ENCODE data around the gene CACNG6.
"Not testable (repeated sequence)": the region's sequence is repeated elsewhere in the genome, so short reads cannot be mapped to it uniquely, and the experiment has no call there.

Gene CACNG6

GRCh38 chr19:54009440-54009839 is 18.0 kb downstream of the CACNG6 start:
- no peak for DNase-seq

DNA sequence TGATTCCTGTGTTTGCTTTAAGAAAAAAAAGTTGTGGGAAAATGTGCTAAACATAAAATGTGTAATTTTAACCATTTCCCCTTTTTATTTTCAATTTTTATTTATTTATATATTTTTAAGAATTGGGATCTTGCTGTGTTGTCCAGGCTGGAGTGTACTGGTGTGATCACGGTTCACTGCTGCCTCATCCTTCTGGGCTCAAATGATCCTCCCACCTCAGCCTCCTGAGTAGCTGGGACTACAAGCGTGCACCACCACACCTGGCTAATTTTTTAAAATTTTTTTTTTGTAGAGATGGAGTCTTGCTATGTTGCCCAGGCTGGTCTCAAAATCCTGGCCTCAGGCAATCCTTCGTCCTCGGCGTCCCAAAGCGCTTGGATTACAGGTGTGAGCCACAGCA is 19.0 kb downstream of the CACNG6 start:
- no peak for DNase-seq

GRCh38 chr19:54011507-54012211 is 20.2 kb downstream of the CACNG6 start:
- DNase-seq: no peak

DNA sequence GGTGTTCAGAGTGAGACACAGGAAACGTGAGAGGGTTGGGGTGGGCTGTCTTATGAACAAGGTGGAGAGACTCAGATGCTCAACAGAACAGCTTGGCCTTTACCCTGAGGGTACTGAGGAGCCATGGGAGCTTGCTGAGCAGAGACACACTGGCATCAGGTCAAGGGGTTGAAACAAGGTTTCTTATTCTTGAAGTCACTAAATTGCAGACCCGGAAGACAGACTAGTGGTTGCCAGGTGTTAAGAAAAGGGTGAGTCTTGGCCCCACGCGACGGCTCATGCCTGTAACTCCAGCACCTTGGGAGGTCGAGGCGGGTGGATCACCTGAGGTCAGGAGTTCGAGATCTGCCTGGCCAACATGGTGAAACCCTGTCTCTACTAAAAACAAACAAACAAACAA is 22.4 kb downstream of the CACNG6 start:
- no peak for DNase-seq

DNA sequence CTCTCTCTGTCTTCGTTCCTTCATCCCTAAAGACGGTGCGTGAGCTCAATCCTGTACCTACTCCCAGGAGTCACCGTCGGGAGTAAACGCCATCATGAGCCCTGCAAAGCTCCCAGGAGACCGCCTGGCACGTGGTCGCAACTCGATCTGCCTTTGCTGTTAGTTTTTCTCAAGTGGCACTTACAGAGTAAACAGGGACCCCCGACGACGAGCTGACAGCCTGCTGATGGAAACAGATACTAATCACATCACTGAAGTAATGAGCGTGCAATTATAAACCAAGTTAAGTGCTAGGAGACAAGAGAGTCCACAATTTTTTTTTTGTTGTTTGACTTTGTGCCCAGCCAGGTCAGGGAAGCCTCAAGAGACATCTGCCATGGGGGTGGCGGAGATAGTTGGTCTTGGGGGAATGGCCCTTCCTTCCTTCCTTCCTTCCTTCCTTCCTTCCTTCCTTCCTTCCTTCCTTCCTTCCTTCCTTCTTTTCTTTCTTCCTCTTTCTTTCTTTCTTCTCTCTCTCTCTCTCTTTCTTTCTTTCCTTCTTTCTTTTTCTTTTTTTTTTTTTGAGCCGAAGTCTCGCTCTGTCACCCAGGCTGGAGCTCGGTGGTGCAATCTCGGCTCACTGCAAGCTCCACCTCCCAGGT is 23.6 kb downstream of the CACNG6 start:
- no peak for DNase-seq

- DNase-seq: peak; percentile 2
Observed at GRCh38 chr19:54017261-54017660, 25.8 kb downstream of the CACNG6 start.

GRCh38 chr19:54021363-54021762 is 29.9 kb downstream of the CACNG6 start:
- DNase-seq: no peak

GRCh38 chr19:54021932-54022331 is 30.5 kb downstream of the CACNG6 start:
- no peak for DNase-seq

DNA sequence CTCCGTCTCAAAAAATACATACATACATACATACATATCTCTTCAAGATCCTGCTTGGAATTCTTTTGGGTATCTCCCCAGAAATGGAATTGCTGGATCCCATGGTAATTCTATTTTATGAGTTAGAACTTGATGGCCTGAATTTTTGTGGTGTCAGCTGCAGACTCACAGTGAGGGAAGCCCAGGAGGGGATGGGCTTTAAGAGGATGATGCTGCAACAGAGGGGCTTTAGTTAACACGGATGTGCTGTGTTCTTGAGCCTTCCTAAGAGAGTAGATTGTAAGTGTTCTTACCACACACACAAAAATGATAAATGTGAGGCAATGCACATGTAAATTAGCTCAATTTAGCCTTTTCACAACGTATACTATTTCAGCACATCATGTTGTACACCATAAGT is 31.8 kb downstream of the CACNG6 start:
- no peak for DNase-seq

GRCh38 chr19:54024660-54025059 is 33.2 kb downstream of the CACNG6 start:
- no peak for DNase-seq

DNA sequence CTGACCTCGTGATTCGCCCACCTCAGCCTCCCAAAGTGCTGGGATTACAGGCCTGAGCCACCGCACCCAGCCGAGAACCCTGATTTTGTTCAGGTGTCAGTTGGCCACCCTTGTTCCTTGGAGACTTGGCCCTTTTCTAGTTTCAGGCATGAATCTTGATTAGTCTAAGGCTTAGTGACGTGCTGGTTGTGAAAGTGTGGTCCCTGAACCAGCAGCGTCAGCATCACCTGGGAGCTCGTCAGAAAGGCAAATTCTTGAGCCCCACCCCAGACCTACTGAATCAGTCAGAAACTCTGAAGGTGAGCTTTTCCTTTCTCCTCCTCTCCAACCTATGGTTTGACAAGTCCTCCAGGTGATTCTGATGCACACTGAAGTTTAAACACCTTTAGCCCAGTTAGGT is 35.2 kb downstream of the CACNG6 start:
- DNase-seq: no peak

DNA sequence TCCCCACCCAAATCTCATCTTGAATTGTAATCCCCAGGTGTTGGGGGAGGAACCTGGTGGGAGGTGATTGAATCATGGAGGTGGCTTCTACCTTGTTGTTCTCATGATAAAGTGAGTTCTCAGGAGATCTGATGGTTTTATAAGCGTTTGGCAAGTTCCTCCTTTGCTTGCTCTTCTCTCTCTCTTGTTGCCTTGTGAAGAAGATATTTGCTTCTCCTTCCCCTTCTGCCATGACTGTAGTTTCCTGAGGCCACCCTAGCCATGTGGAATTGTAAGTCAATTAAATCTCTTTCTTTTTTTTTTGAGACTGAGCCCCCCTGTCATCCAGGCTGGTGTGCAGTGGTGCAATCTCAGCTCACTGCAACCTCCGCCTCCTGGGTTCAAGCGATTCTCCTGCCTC is 37.9 kb downstream of the CACNG6 start:
- no peak for DNase-seq

DNA sequence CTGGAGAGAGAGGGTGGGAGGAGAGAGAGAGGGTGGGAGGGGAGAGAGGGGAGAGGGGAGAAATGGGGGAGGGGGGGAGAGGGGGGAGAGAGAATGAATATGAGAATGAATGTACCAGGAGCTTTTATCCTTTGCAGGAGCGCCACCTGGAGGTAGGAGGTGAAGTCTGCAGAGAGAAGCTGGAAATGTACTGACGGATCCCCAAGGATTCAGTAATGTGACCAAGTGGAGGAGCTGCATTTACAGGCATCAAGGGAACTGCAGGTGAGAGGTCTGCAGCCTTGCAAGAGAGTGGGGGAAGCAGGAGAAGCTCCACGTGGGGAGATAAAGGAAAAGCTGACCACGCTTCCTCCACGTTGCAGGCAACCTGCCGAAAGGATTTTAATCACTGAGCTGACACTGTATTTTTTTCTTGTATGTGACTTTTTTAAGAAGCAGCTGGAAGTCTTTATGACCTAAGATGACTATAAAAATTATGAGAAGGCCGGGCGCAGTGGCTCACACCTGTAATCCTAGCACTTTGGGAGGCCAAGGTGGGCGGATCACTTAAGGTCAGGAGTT is 38.6 kb downstream of the CACNG6 start:
- DNase-seq: peak; percentile 3

DNA sequence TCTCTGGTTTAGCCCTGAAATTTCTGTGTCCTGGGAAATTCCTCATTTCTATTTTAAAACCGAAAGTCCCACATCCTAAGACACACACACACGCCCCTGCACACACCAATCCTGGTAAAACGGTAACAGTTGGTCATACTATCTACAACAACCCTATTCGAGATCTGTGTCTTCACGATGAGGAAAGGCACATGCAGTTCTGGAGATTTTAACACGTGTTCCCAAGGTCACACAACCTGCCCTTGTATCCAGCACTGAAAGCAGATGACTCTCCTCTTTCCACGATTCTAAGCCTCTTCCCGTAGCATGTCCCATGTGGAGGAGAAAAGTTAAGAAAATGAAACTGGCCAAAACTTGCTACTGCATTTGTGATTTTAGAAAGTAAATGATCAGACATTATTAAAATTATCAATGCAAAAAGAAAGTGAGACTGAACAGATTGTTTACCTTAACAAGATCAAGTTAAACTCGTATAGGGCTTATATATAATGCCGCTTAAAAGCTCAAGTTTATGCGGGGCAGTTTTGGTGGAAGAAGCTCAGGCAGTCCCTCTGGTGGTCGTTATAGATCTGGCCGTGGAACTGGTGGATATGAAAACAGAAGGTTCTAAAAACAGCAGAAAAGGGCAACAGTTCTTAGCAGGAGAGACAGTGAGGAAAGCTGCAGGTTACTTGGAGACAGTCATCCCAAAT is 39.6 kb downstream of the CACNG6 start:
- DNase-seq: no peak

- DNase-seq: no peak
Observed at GRCh38 chr19:54035215-54036178, 44.1 kb downstream of the CACNG6 start.

DNA sequence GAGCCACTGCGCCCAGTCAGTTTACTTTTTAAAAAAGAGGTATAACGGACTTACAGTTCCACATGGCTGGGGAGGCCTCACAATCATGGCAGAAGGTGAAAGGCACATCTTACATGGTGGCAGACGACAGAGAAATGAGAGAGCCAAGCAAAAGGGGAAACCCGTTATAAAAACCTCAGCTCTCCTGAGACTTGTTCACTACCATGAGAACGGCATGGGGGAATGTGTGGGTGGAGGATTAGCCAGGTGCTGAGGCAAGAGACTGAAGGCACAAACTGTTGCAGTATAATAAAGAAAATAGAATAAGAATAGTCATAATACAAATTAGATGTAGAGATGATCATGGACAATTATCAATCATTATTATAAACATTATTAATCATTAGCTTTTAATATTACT is 45.1 kb downstream of the CACNG6 start:
- DNase-seq: not testable (repeated sequence)

- no peak for DNase-seq
Observed at GRCh38 chr19:54040003-54040402, 48.6 kb downstream of the CACNG6 start.

GRCh38 chr19:54041969-54042606 is 50.7 kb downstream of the CACNG6 start:
- DNase-seq: no peak

- DNase-seq: no peak
Observed at GRCh38 chr19:54042989-54043388, 51.6 kb downstream of the CACNG6 start.

DNA sequence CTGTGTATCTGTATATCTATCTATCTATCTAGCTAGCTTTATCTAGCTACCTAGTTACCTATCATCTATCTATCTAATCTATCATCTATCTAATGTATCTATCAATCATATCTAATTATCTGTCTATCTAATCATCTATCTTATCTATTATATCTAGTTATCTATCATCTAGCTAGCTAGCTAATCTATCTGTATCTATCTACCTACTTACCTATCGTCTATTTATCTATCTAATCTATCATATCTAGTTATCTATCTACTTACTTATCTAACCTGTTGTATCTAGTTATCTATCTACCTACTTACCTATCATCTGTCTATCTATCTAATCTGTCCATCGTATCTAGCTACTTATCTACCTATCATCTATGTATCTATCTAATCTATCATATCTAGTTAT is 54.3 kb downstream of the CACNG6 start:
- no peak for DNase-seq

DNA sequence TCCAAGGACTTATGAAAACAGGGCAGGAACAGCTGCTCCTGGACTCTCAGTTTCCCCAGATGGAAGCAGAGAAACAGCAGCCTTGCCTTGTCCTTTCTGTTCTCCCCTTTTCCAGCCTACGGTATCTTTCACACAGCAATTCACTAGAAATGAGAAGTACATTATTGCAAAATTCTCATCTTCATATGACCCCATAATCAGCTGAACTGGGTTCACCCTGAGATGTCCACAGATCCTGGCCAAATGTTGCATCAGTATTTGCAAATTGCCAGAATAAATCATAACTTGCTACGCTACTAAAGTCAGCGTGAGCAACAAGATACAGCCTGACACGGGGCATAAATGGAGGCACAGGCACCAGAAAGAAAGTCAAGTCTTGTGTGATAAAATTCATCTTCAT is 56.2 kb downstream of the CACNG6 start:
- DNase-seq: no peak

Data from NCI-H2029 (cell line).